ENCODE measurements around the gene CTBP2. TPM values are rescaled to one million over a fixed set of nuclear protein-coding genes. Genes with fewer than 3 reads are reported as not detected.

Gene CTBP2
- total RNA-seq (10 to 100 TPM; 85.5 to 85.7 TPM), polyA plus RNA-seq (10 to 100 TPM; 32.4 to 51.9 TPM)
- long read RNA-seq, donor 1, full-length matches to known transcripts, result 42 of 194 reads
- long read RNA-seq, donor 1, partial matches to known transcripts, result 42 of 194 reads
- long read RNA-seq, donor 1, other reads (novel, unspliced or antisense), result 110 of 194 reads
- long read RNA-seq, donor 2, full-length matches to known transcripts, result 11 of 98 reads
- long read RNA-seq, donor 2, partial matches to known transcripts, result 17 of 98 reads
- long read RNA-seq, donor 2, other reads (novel, unspliced or antisense), result 70 of 98 reads

DNA sequence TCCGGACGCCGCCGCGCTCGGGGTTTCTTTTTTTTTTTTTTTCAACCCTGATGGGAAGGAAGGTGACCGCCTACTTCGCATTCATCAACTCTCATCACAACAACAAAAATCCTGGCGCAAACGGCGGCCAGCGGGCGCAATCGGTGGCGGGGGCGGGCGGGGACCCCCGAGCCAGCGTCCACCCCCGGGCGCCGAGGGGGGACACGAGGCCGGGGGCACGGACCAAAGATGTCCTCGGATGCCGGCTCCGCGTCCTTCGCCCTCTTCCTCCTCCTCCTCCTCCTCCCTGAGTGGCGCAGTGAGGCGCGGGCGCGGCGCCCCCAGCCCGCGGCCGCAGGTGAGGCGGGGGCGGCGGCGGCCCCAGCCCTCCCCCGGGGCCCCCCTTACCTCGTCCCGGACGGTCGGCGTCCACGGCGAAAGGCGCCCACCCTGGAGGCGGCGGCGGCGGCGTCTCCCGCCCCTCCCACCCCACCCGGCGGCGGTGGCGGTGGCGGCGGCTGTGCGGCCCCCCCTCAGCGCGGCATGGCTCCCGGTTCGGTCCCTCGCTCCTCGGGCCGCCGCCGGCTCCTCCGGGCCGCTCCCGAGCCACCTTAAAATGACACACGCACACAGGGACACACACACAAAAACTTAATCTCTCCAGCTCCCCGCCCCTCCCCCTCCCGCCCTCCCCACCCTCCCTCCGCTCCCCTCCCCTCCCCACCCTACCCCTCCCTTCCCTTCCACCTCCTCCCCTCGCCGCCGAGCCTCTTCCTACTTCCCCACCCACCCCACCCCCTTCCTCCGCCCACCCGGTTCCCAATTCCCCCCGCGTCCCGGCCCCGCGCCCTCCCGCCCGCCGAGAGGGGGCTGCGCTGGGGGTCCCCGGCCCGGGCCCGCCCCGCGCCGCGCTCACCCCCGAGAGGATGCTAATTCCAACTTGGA is at the start of gene CTBP2:
CTBP2 (minus strand) TSS at position 632 of the 924 bp plus-strand sequence.
- WGBS, 2 donors, result 1% methylated on average over 31 to 103 of the region's 103 CpGs

GRCh38 chr10:125209591-125210355 is 49.4 kb upstream of the CTBP2 start:
- no peak for ATAC-seq (ENCODE audit: low FRiP score)
- Histone ChIP-seq H3K36me3 (ENCODE audit: control insufficient read depth in 1 of 2, insufficient read depth in 2 of 2, low read length in 1 of 2) (no peaks in the 10 kb centered on the region), H3K27ac (ENCODE audit: low read depth in 1 of 2, low read length in 2 of 2) (no peak overlapping the region), H3K4me1 (ENCODE audit: control insufficient read depth in 1 of 2, insufficient read depth in 2 of 2, low read length in 2 of 2) (no peaks in the 10 kb centered on the region), H3K27me3 (ENCODE audit: control insufficient read depth in 1 of 2, insufficient read depth in 2 of 2, low read length in 1 of 2) (no peaks in the 10 kb centered on the region), H3K9me3 (ENCODE audit: control insufficient read depth, low read length) (no peaks in the 10 kb centered on the region), H3K4me3 (ENCODE audit: low read length in 2 of 2) (no peak overlapping the region)
- WGBS, 2 donors, result 67 to 75% methylated on average over 10 of the region's 10 CpGs
- intact Hi-C loops (cut with DNase I), result no loop called here
- no peak for DNase-seq

More for the DNA sequence above, at the start of gene CTBP2:
- peak; percentile 76 to 86 for DNase-seq
- Histone ChIP-seq H3K36me3 (ENCODE audit: control insufficient read depth in 1 of 2, insufficient read depth in 2 of 2, low read length in 1 of 2) (no peaks in the 10 kb centered on the region), H3K9me3 (ENCODE audit: control insufficient read depth, low read length) (no peaks in the 10 kb centered on the region), H3K4me1 (ENCODE audit: control insufficient read depth in 1 of 2, insufficient read depth in 2 of 2, low read length in 2 of 2) (peaks cover 0 to 14% of the 10 kb centered on the region in 2 donors), H3K27me3 (ENCODE audit: control insufficient read depth in 1 of 2, insufficient read depth in 2 of 2, low read length in 1 of 2) (no peaks in the 10 kb centered on the region), H3K27ac (ENCODE audit: low read depth in 1 of 2, low read length in 2 of 2) (peak within 1 kb of the TSS; percentile 98 to 99), H3K4me3 (ENCODE audit: low read length in 2 of 2) (peak within 1 kb of the TSS; percentile 83 to 99)
- peak; percentile 65 for ATAC-seq (ENCODE audit: low FRiP score)
- intact Hi-C loops (cut with DNase I), result loop anchor here (2.0 to 10.0 kb wide), 5 partner anchors 75 to 255 kb away; no protein-coding TSS in a partner anchor

DNA sequence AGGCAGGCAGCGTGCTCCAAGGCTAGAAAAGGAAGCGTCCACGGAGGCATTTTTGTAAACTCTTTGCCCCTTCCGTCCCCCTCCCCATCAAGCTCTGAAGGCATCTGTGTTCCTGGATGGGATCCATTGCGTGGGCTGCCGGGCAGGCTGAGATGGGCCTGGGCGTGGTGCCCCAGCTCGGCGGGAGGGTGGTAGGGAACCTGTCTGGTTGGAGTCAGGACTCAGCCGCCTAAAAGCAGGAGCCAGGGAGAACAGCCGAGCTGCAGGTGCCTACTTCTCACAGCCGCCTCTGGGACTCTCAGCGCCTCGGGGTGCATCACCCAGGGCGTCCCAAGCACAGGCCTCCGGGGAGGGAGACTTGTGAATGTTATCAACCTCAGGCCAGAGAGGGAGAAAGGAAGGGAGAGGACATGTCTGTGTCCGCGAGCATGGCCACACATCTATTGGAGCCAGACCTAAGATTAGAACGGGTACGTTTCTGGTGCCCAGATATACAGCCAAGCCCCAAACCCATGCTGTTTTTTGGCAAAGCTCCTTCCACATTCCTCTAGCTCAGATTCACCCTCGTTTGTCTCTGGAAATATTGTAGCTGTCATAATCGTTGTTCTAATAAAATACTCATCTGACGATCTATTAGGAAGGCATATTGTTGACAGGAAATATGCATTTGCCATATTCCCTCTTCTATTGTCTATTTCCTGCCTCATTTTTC is 48.6 kb upstream of the CTBP2 start:
- 76 to 77% methylated on average over 23 of the region's 23 CpGs for WGBS, 2 donors
- Histone ChIP-seq H3K4me1 (ENCODE audit: control insufficient read depth in 1 of 2, insufficient read depth in 2 of 2, low read length in 2 of 2) (no peaks in the 10 kb centered on the region), H3K36me3 (ENCODE audit: control insufficient read depth in 1 of 2, insufficient read depth in 2 of 2, low read length in 1 of 2) (no peaks in the 10 kb centered on the region), H3K9me3 (ENCODE audit: control insufficient read depth, low read length) (no peaks in the 10 kb centered on the region), H3K4me3 (ENCODE audit: low read length in 2 of 2) (no peak overlapping the region), H3K27ac (ENCODE audit: low read depth in 1 of 2, low read length in 2 of 2) (no peak overlapping the region), H3K27me3 (ENCODE audit: control insufficient read depth in 1 of 2, insufficient read depth in 2 of 2, low read length in 1 of 2) (no peaks in the 10 kb centered on the region)
- ATAC-seq (ENCODE audit: low FRiP score) (no peak), DNase-seq (no peak)
- intact Hi-C loops (cut with DNase I), result no loop called here

GRCh38 chr10:125206623-125207022 is 46.3 kb upstream of the CTBP2 start:
- Histone ChIP-seq H3K4me3 (ENCODE audit: low read length in 2 of 2) (no peak overlapping the region), H3K27ac (ENCODE audit: low read depth in 1 of 2, low read length in 2 of 2) (no peak overlapping the region), H3K4me1 (ENCODE audit: control insufficient read depth in 1 of 2, insufficient read depth in 2 of 2, low read length in 2 of 2) (no peaks in the 10 kb centered on the region), H3K9me3 (ENCODE audit: control insufficient read depth, low read length) (no peaks in the 10 kb centered on the region), H3K36me3 (ENCODE audit: control insufficient read depth in 1 of 2, insufficient read depth in 2 of 2, low read length in 1 of 2) (no peaks in the 10 kb centered on the region), H3K27me3 (ENCODE audit: control insufficient read depth in 1 of 2, insufficient read depth in 2 of 2, low read length in 1 of 2) (no peaks in the 10 kb centered on the region)
- WGBS, 2 donors, result 89 to 94% methylated on average over 5 of the region's 5 CpGs
- intact Hi-C loops (cut with DNase I), result no loop called here
- ATAC-seq (ENCODE audit: low FRiP score) (no peak), DNase-seq (no peak)

DNA sequence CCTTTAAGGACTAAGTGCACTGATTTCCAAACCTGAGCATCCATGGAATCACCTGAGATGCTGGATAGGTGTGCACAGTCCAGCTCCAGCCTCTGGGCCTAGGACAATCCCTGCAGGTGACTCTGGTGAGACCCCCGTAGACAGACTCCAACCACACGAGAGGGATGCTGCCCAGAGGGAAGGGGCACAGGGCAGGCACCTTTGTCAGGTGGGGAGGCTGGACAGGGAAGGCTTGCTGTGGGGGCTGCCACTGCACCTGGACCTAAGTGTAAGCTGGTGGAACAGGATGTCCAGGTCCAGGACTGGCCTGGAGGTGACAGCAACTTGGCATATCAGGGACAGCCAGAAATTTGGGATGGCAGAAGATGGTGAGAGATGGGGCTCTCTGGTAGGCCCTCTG is 45.1 kb upstream of the CTBP2 start:
- Histone ChIP-seq H3K36me3 (ENCODE audit: control insufficient read depth in 1 of 2, insufficient read depth in 2 of 2, low read length in 1 of 2) (no peaks in the 10 kb centered on the region), H3K4me1 (ENCODE audit: control insufficient read depth in 1 of 2, insufficient read depth in 2 of 2, low read length in 2 of 2) (no peaks in the 10 kb centered on the region), H3K4me3 (ENCODE audit: low read length in 2 of 2) (no peak overlapping the region), H3K27me3 (ENCODE audit: control insufficient read depth in 1 of 2, insufficient read depth in 2 of 2, low read length in 1 of 2) (no peaks in the 10 kb centered on the region), H3K27ac (ENCODE audit: low read depth in 1 of 2, low read length in 2 of 2) (no peak overlapping the region), H3K9me3 (ENCODE audit: control insufficient read depth, low read length) (no peaks in the 10 kb centered on the region)
- intact Hi-C loops (cut with DNase I), result no loop called here
- 69 to 85% methylated on average over 2 of the region's 2 CpGs for WGBS, 2 donors
- no peak for ATAC-seq (ENCODE audit: low FRiP score)
- no peak for DNase-seq

DNA sequence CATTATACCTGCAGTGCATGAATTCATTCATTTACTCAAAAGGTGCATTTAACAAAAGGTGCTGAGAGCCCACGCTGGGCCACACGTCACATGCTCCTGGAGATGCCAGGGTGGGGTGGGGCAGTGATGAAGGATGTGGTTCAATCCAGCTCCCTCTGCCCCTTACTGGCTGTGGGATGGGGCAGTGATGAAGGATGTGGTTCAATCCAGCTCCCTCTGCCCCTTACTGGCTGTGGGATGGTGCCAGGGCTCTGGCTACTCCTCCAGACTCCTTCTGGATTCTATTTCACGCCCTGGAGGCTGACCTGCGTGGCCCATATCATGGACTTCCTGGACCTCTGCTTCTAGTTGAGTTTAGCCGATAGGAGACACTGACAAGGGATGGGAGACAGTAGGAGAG is 44.0 kb upstream of the CTBP2 start:
- Histone ChIP-seq H3K4me1 (ENCODE audit: control insufficient read depth in 1 of 2, insufficient read depth in 2 of 2, low read length in 2 of 2) (no peaks in the 10 kb centered on the region), H3K27me3 (ENCODE audit: control insufficient read depth in 1 of 2, insufficient read depth in 2 of 2, low read length in 1 of 2) (no peaks in the 10 kb centered on the region), H3K27ac (ENCODE audit: low read depth in 1 of 2, low read length in 2 of 2) (no peak overlapping the region), H3K36me3 (ENCODE audit: control insufficient read depth in 1 of 2, insufficient read depth in 2 of 2, low read length in 1 of 2) (no peaks in the 10 kb centered on the region), H3K9me3 (ENCODE audit: control insufficient read depth, low read length) (peaks cover 5% of the 10 kb centered on the region), H3K4me3 (ENCODE audit: low read length in 2 of 2) (no peak overlapping the region)
- ATAC-seq (ENCODE audit: low FRiP score) (no peak), DNase-seq (no peak)
- intact Hi-C loops (cut with DNase I), result no loop called here
- 88 to 94% methylated on average over 5 of the region's 5 CpGs for WGBS, 2 donors

- no peaks in the 10 kb centered on the region for H3K4me1 ChIP-seq (ENCODE audit: control insufficient read depth in 1 of 2, insufficient read depth in 2 of 2, low read length in 2 of 2)
- no peak for DNase-seq
- intact Hi-C loops (cut with DNase I), result no loop called here
- 85 to 89% methylated on average over 10 of the region's 10 CpGs for WGBS, 2 donors
- no peak for ATAC-seq (ENCODE audit: low FRiP score)
- no peak overlapping the region for H3K4me3 ChIP-seq (ENCODE audit: low read length in 2 of 2)
- no peaks in the 10 kb centered on the region for H3K27me3 ChIP-seq (ENCODE audit: control insufficient read depth in 1 of 2, insufficient read depth in 2 of 2, low read length in 1 of 2)
- H3K36me3 ChIP-seq (ENCODE audit: control insufficient read depth in 1 of 2, insufficient read depth in 2 of 2, low read length in 1 of 2), result no peaks in the 10 kb centered on the region
- peaks cover 5% of the 10 kb centered on the region for H3K9me3 ChIP-seq (ENCODE audit: control insufficient read depth, low read length)
- H3K27ac ChIP-seq (ENCODE audit: low read depth in 1 of 2, low read length in 2 of 2), result no peak overlapping the region
Measured at GRCh38 chr10:125203186-125203800, 42.9 kb upstream of the CTBP2 start.

Data from aorta (tissue), 5 donors.